OCI-LY1 (cell line): Measurements from ENCODE around the gene CSAD.

Experiments
- H2AFZ ChIP-seq: fragments of 200-600 bp; sonication (generic), shearing (Covaris generic); 2 replicates; pipeline ENCODE4 v1.6.0; 2014; ENCODE audit warnings: antibody characterized with exemption, mild to moderate bottlenecking, low read length
- H3F3A ChIP-seq: fragments of 200-600 bp; sonication (generic), shearing (Covaris generic); 2 replicates; pipeline ENCODE4 v1.6.0; 2014; ENCODE audit warnings: mild to moderate bottlenecking, antibody characterized with exemption, low read length, moderate library complexity; ENCODE audit not compliant: insufficient read depth
- H3K27ac ChIP-seq: fragments of 200-600 bp; sonication (generic); 2 replicates; pipeline ENCODE4 v1.5.1; 2014; ENCODE audit warnings: low read length, mixed run types, mild to moderate bottlenecking, low read depth; ENCODE audit not compliant: poor library complexity, severe bottlenecking
- H3K27me3 ChIP-seq: fragments of 200-600 bp; sonication (generic); 2 replicates; pipeline ENCODE4 v1.6.0; 2014; ENCODE audit warnings: antibody characterized with exemption, mild to moderate bottlenecking, low read length, moderate library complexity; ENCODE audit not compliant: insufficient read depth
- H3K36me3 ChIP-seq: fragments of 200-600 bp; sonication (generic); 2 replicates; pipeline ENCODE4 v1.6.1; 2014; ENCODE audit warnings: mild to moderate bottlenecking, antibody characterized with exemption, low read length, moderate library complexity, mixed read lengths; ENCODE audit not compliant: insufficient read depth
- H3K4me1 ChIP-seq: fragments of 200-600 bp; sonication (generic); 2 replicates; pipeline ENCODE4 v1.5.1; 2014; ENCODE audit warnings: mild to moderate bottlenecking, low read length, moderate library complexity; ENCODE audit not compliant: insufficient read depth, severe bottlenecking
- H3K4me2 ChIP-seq: fragments of 200-600 bp; sonication (generic), shearing (Covaris generic); 2 replicates; pipeline ENCODE4 v1.6.1; 2014; ENCODE audit warnings: low read length
- H3K4me3 ChIP-seq: fragments of 200-600 bp; sonication (generic); 2 replicates; pipeline ENCODE4 v1.5.1; 2014; ENCODE audit warnings: low read length, low read depth, mild to moderate bottlenecking, mixed read lengths; ENCODE audit not compliant: poor library complexity, severe bottlenecking
- H3K79me2 ChIP-seq: fragments of 200-600 bp; shearing (Covaris generic); 2 replicates; pipeline ENCODE4 v1.6.1; 2016; ENCODE audit warnings: mixed run types, low read length, mixed read lengths; ENCODE audit not compliant: insufficient read depth
- H3K9ac ChIP-seq: fragments of 200-600 bp; sonication (generic), shearing (Covaris generic); 2 replicates; pipeline ENCODE4 v1.6.1; 2014; ENCODE audit warnings: mild to moderate bottlenecking, low read length, mixed read lengths
- H3K9me2 ChIP-seq: fragments of 200-600 bp; sonication (generic), shearing (Covaris generic); 2 replicates; pipeline ENCODE4 v1.6.1; 2014; ENCODE audit warnings: low read depth, mild to moderate bottlenecking, low read length, mixed read lengths
- H3K9me3 ChIP-seq: fragments of 200-600 bp; shearing (Covaris generic); 2 replicates; pipeline ENCODE4 v1.6.1; 2014; ENCODE audit warnings: low read length, mixed read lengths
- H4K20me1 ChIP-seq: fragments of 200-600 bp; sonication (generic), shearing (Covaris generic); 2 replicates; pipeline ENCODE4 v1.6.0; 2016; ENCODE audit warnings: mild to moderate bottlenecking, low read length; ENCODE audit not compliant: insufficient read depth
- EZH2 ChIP-seq: fragments of 200-600 bp; sonication (generic), shearing (Covaris generic); IDR thresholded peaks from 2 replicates; pipeline ENCODE4 v1.8.0; 2017; ENCODE audit warnings: borderline replicate concordance, mixed run types, mild to moderate bottlenecking, antibody characterized with exemption, low read length, moderate library complexity, mixed read lengths
- TF ChIP-seq, protein P1 (sequence below): fragments of 200-600 bp; sonication (generic), shearing (Covaris generic); IDR thresholded peaks from 2 replicates; pipeline ENCODE4 v1.5.1; 2017; ENCODE audit warnings: mild to moderate bottlenecking, antibody characterized with exemption, low read length, moderate library complexity, mixed read lengths

The CSAD gene

GRCh38 chr12:53127169-53127568 is 53.6 kb downstream of the CSAD start:
- no peak for TF ChIP-seq EZH2
- TF ChIP-seq, protein P1, sequence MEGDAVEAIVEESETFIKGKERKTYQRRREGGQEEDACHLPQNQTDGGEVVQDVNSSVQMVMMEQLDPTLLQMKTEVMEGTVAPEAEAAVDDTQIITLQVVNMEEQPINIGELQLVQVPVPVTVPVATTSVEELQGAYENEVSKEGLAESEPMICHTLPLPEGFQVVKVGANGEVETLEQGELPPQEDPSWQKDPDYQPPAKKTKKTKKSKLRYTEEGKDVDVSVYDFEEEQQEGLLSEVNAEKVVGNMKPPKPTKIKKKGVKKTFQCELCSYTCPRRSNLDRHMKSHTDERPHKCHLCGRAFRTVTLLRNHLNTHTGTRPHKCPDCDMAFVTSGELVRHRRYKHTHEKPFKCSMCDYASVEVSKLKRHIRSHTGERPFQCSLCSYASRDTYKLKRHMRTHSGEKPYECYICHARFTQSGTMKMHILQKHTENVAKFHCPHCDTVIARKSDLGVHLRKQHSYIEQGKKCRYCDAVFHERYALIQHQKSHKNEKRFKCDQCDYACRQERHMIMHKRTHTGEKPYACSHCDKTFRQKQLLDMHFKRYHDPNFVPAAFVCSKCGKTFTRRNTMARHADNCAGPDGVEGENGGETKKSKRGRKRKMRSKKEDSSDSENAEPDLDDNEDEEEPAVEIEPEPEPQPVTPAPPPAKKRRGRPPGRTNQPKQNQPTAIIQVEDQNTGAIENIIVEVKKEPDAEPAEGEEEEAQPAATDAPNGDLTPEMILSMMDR: no peak
- H3K9me2 ChIP-seq: no peaks in the 10 kb centered on the region
- no peaks in the 10 kb centered on the region for H3K36me3 ChIP-seq
- H3K79me2 ChIP-seq: no peaks in the 10 kb centered on the region
- no peaks in the 10 kb centered on the region for H4K20me1 ChIP-seq
- H3K4me2 ChIP-seq: no peak overlapping the region
- no peaks in the 10 kb centered on the region for H3F3A ChIP-seq
- no peak overlapping the region for H2AFZ ChIP-seq
- no peak overlapping the region for H3K9ac ChIP-seq
- no peaks in the 10 kb centered on the region for H3K27me3 ChIP-seq
- no peak overlapping the region for H3K27ac ChIP-seq
- no peak overlapping the region for H3K4me3 ChIP-seq
- no peaks in the 10 kb centered on the region for H3K9me3 ChIP-seq
- no peaks in the 10 kb centered on the region for H3K4me1 ChIP-seq

DNA sequence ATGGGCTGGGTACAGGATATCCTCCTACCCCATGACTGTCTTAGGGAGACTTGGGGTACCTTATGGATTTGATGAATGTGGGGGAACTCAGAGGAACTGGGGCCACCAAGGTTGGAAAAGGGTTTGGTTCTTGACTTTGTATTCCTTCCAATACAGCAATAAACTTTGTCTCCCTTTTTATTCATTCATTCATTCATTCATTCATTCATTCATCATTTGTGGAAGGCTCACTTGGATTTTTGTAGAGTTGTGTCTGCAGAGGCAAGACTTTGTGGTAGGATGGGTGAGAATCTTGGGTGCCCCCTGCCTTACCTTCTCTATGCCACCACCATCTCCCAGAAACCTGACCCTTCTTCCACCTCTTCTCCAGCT is 56.4 kb downstream of the CSAD start:
- no peaks in the 10 kb centered on the region for H3K27me3 ChIP-seq
- H4K20me1 ChIP-seq: no peaks in the 10 kb centered on the region
- H3F3A ChIP-seq: no peaks in the 10 kb centered on the region
- no peaks in the 10 kb centered on the region for H3K9me2 ChIP-seq
- H3K79me2 ChIP-seq: no peaks in the 10 kb centered on the region
- no peak overlapping the region for H3K4me2 ChIP-seq
- no peaks in the 10 kb centered on the region for H3K36me3 ChIP-seq
- H3K9me3 ChIP-seq: no peaks in the 10 kb centered on the region
- no peaks in the 10 kb centered on the region for H3K4me1 ChIP-seq
- H3K4me3 ChIP-seq: no peak overlapping the region
- TF ChIP-seq EZH2: no peak
- TF ChIP-seq, protein P1: no peak
- no peak overlapping the region for H3K27ac ChIP-seq
- H3K9ac ChIP-seq: no peak overlapping the region
- H2AFZ ChIP-seq: no peak overlapping the region

DNA sequence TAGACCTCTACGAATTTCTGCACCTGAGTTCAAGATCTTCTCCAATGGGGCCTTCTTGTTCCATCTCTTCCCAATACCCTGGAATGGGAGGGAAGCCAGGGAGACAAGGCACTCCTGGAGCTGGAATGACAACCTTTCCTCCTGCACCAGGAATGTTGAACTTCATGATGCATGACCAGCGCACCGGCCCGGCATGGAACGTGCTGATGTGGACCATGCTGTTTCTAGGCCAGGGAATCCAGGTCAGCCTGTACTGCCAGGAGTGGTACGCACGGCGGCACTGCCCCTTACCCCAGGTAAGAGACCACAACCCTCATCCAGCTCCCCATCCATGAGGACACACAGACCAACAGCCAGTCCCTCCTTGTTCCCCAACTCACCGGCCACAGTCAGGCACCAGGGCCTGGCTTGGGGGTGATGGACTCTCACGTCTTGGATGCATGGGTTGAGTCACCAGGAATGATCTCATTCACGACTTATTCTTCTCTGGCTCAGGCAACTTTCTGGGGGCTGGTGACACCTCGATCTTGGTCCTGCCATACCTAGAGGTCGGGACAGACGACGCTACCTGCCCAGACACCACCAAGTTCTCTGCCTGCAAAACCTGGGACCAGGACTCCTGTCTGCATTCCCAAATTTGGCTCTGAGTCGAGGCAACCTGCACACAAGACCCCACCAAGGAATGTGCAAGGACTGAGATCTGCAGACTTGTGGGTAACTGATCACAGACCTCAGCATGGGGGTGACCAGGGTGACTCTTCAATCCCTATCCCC is 57.0 kb downstream of the CSAD start:
- Histone ChIP-seq H3K4me3 (no peak overlapping the region), H4K20me1 (no peaks in the 10 kb centered on the region), H3K36me3 (no peaks in the 10 kb centered on the region), H3K4me1 (no peaks in the 10 kb centered on the region), H3K4me2 (no peak overlapping the region), H3K27ac (no peak overlapping the region), H3F3A (no peaks in the 10 kb centered on the region), H3K27me3 (no peaks in the 10 kb centered on the region), H3K9me3 (no peaks in the 10 kb centered on the region), H3K9me2 (no peaks in the 10 kb centered on the region), H2AFZ (no peak overlapping the region), H3K79me2 (no peaks in the 10 kb centered on the region), H3K9ac (no peak overlapping the region)
- TF ChIP-seq, protein P1: no peak
- no peak for TF ChIP-seq EZH2
